HepG2 (cell line): Measurements from ENCODE around the gene PTPRM. TPM values are rescaled to one million over a fixed set of nuclear protein-coding genes. Genes with fewer than 3 reads are reported as not detected.

Source experiments
- ATAC-seq: fragments of 200-7000 bp; cut with Tn5 transposase; 3 replicates; pipeline ENCODE4 v1.9.1; 2020; ENCODE audit warnings: mild to moderate bottlenecking, moderate library complexity
- BruUV-seq: library from RNA; stranded (reverse); fragments of 400-500 nt; replicated peaks from 2 replicates; lab custom pipeline; 2021; lab: Mats Ljungman, UMichigan
- CTCF ChIA-PET: fragments of 300-600 bp; formaldehyde crosslinking; extraction: SDS; loops from one replicate; lab custom pipeline; 2021; ENCODE audit warnings: low total read pairs, inconsistent platforms, low intra/inter-chr PET ratio; lab: Yijun Ruan, JAX
- POLR2A ChIA-PET: fragments of 350-600 bp; sonication (Branson Sonifier 250); formaldehyde crosslinking; loops from one replicate; lab custom pipeline; 2020; ENCODE audit warnings: antibody characterized with exemption, inconsistent platforms; lab: Yijun Ruan, JAX
- DNase-seq: peaks from one replicate; pipeline ENCODE4 v3.0.0-alpha.2; 2015; ENCODE audit warnings: low spot score
- FAIRE-seq: peaks from 3 replicates; lab custom pipeline; 2011; peaks lifted over from hg19 to GRCh38; lab: Jason Lieb, UNC
- H2AFZ ChIP-seq: one replicate; pipeline ENCODE4 v1.6.1; 2011; ENCODE audit warnings: low read length, inconsistent platforms
- H3K27ac ChIP-seq: fragments of 300-600 bp; 3 replicates; pipeline ENCODE4 v1.8.0; 2011; ENCODE audit warnings: mixed run types, mild to moderate bottlenecking, mixed read lengths, low read length, inconsistent platforms; ENCODE audit not compliant: insufficient read depth; ENCODE audit errors: extremely low read length
- H3K27me3 ChIP-seq, 2 experiments: fragments of 200-600 bp in 1 of 2; 2 replicates in 1 of 2; 3 replicates in 1 of 2; pipeline versions ENCODE4 v1.6.0 to v1.8.0; 2011; ENCODE audit warnings: low read length in 2 of 2, mild to moderate bottlenecking in 2 of 2, moderate library complexity in 2 of 2, inconsistent platforms in 1 of 2; ENCODE audit not compliant: insufficient read depth in 2 of 2, control insufficient read depth in 1 of 2
- H3K36me3 ChIP-seq, 2 experiments: fragments of 200-600 bp in 1 of 2; replicated peaks in 1 of 2; 2 replicates in 1 of 2; 3 replicates in 1 of 2; pipeline versions ENCODE4 v1.5.1 to v1.8.0; 2011; ENCODE audit warnings: low read length in 2 of 2, inconsistent platforms in 1 of 2; ENCODE audit not compliant: insufficient read depth in 2 of 2, control insufficient read depth in 1 of 2
- H3K4me1 ChIP-seq: 2 replicates; pipeline ENCODE4 v1.5.1; 2012; ENCODE audit warnings: low read length, inconsistent platforms; ENCODE audit not compliant: insufficient read depth
- H3K4me2 ChIP-seq: 2 replicates; pipeline ENCODE4 v1.6.0; 2011; ENCODE audit warnings: low read depth, low read length, inconsistent platforms
- H3K4me3 ChIP-seq, 3 experiments: fragments of 200-600 bp in 1 of 3; sonication (generic), shearing (Covaris generic) in 1 of 3; replicated peaks in 1 of 3; 2 replicates each; pipeline ENCODE4 v1.5.1; 2011 to 2016; ENCODE audit warnings: low read length in 3 of 3, inconsistent platforms in 2 of 3, low read depth in 2 of 3, mild to moderate bottlenecking in 2 of 3, control low read depth in 1 of 3, mixed read lengths in 1 of 3; ENCODE audit not compliant: insufficient read depth in 1 of 3
- H3K79me2 ChIP-seq: one replicate; pipeline ENCODE4 v1.6.1; 2011; ENCODE audit warnings: low read length, inconsistent platforms; ENCODE audit not compliant: insufficient read depth
- H3K9ac ChIP-seq: 2 replicates; pipeline ENCODE4 v1.6.0; 2011; ENCODE audit warnings: mild to moderate bottlenecking, low read depth, low read length, inconsistent platforms; ENCODE audit not compliant: insufficient read depth
- H3K9me3 ChIP-seq: 2 replicates; pipeline ENCODE4 v1.5.1; 2012; ENCODE audit warnings: mild to moderate bottlenecking, low read length
- H4K20me1 ChIP-seq: 2 replicates; pipeline ENCODE4 v1.6.0; 2011; ENCODE audit warnings: inconsistent platforms, mild to moderate bottlenecking, low read length, moderate library complexity; ENCODE audit not compliant: insufficient read depth
- AHDC1 ChIP-seq: sonication (generic); formaldehyde crosslinking; IDR thresholded peaks from 2 replicates; pipeline ENCODE4 v1.5.1; 2020; ENCODE audit warnings: mild to moderate bottlenecking, missing genetic modification reagents, borderline replicate concordance
- BRF2 ChIP-seq: sonication (generic); formaldehyde crosslinking; IDR thresholded peaks from 2 replicates; pipeline ENCODE4 v1.8.1; 2022; ENCODE audit warnings: mild to moderate bottlenecking, missing genetic modification reagents
- MED13 ChIP-seq: sonication (generic); formaldehyde crosslinking; IDR thresholded peaks from 2 replicates; pipeline ENCODE4 v1.5.0; 2020; ENCODE audit warnings: missing genetic modification reagents
- MLX ChIP-seq: IDR thresholded peaks from 2 replicates; pipeline ENCODE4 v1.6.1; 2016
- NFKBIZ ChIP-seq: IDR thresholded peaks from 2 replicates; pipeline ENCODE4 v1.6.1; 2018; ENCODE audit warnings: missing genetic modification reagents, missing compliant biosample characterization
- NR2F1 ChIP-seq, 2 experiments: fragments of 450-650 bp in 1 of 2; formaldehyde crosslinking in 1 of 2; IDR thresholded peaks; 2 replicates each; pipeline versions ENCODE4 v1.5.0 to v1.6.1; 2016 to 2020; ENCODE audit warnings: mild to moderate bottlenecking in 1 of 2, missing compliant biosample characterization in 1 of 2, missing genetic modification reagents in 1 of 2, moderate library complexity in 1 of 2
- RBM39 ChIP-seq: fragments of 200-400 bp; formaldehyde crosslinking; IDR thresholded peaks from one replicate; pipeline ENCODE4 v1.6.1; 2018; ENCODE audit warnings: antibody characterized with exemption, mild to moderate bottlenecking, low read depth, low read length; ENCODE audit not compliant: poor library complexity, severe bottlenecking
- ZNF121 ChIP-seq: sonication (generic); formaldehyde crosslinking; IDR thresholded peaks from 2 replicates; pipeline ENCODE4 v1.5.0; 2020; ENCODE audit warnings: mild to moderate bottlenecking, missing genetic modification reagents
- ZNF281 ChIP-seq: sonication (generic); formaldehyde crosslinking; IDR thresholded peaks from 2 replicates; pipeline ENCODE4 v1.4.0; 2020; ENCODE audit warnings: missing genetic modification reagents, borderline replicate concordance
- ZNF644 ChIP-seq: IDR thresholded peaks from 2 replicates; pipeline ENCODE4 v1.6.1; 2016; ENCODE audit warnings: low read depth
- ZSCAN9 ChIP-seq: IDR thresholded peaks from 2 replicates; pipeline ENCODE4 v1.6.1; 2016; ENCODE audit warnings: borderline replicate concordance
- WGBS: methylation state at CpG from one replicate; pipeline ENCODE4 v1.1.6; 2017; ENCODE audit warnings: low lambda C conversion rate; 5-methylcytosine and 5-hydroxymethylcytosine counted together
- in situ Hi-C: cut with HindIII; loops from 2 replicates; pipeline ENCODE4 v1.10.0; 2017; ENCODE audit warnings: low pct_unique_long_range_greater_than_20kb; ENCODE audit not compliant: extremely low pct_ligation_motif_present
- intact Hi-C: fragments of 100-400 bp; cut with micrococcal nuclease; formaldehyde crosslinking; loops from one replicate; pipeline ENCODE4 v1.10.0; 2022; ENCODE audit not compliant: unreplicated experiment
- polyA plus RNA-seq, 8 experiments: library from polyadenylated mRNA; depleted of rRNA in 3 of 8; stranded (reverse) in 7 of 8; unstranded in 1 of 8; fragments of >200 nt; fragmentation: Illumina TruSeq in 4 of 8; extraction: Trizol in 4 of 8; gene quantifications; 2 replicates each; pipeline versions ENCODE4 v1.2.1 to v1.2.3, GENCODE V29; 2011 to 2016; ENCODE audit warnings: low read depth in 4 of 8, missing spikeins in 1 of 8, mixed read lengths in 1 of 8; ENCODE audit not compliant: insufficient read depth in 1 of 8
- total RNA-seq, 5 experiments: library from RNA; depleted of rRNA; stranded (reverse); fragments of >200 nt; fragmentation: Illumina TruSeq; extraction: Trizol; gene quantifications; 2 replicates each; pipeline ENCODE4 v1.2.3, GENCODE V29; 2016; ENCODE audit warnings: low read depth in 1 of 5

The PTPRM gene
- total and polyA plus RNA-seq, 2 of the 13 experiments (the other 11 are each of a cell fraction or from before 2014, with no cell fraction given) = 12.6 to 108 TPM

- TF ChIP-seq MED13 (CRISPR knock-in tag) = no peak
- no peak for TF ChIP-seq MLX
- TF ChIP-seq ZNF281 (CRISPR knock-in tag) = no peak
Observed at GRCh38 chr18:7568426-7568825, 1.3 kb downstream of the PTPRM start (continued).

- WGBS = 83% methylated on average over 2 of the region's 2 CpGs
- in situ Hi-C loops (no loop called here), intact Hi-C loops (loop anchor here (10.0 kb wide), 1 partner anchor 353 kb away; no protein-coding TSS in a partner anchor)
- H3K4me3 ChIP-seq = no peak overlapping the region
- no peaks in the 10 kb centered on the region for H4K20me1 ChIP-seq
- H3K27me3 ChIP-seq = no peaks in the 10 kb centered on the region
- ATAC-seq = no peak
- no peak overlapping the region for H2AFZ ChIP-seq
- H3K9ac ChIP-seq = no peak overlapping the region
- ChIA-PET POLR2A (no interaction called here), CTCF (no interaction called here)
- H3K4me1 ChIP-seq = peaks cover 58% of the 10 kb centered on the region
- FAIRE-seq = no peak
- no TSS peak for BruUV-seq
- no peak overlapping the region for H3K27ac ChIP-seq
- no peak for DNase-seq
- peaks cover 62% of the 10 kb centered on the region for H3K79me2 ChIP-seq
- H3K36me3 ChIP-seq = no peaks in the 10 kb centered on the region
- no peak overlapping the region for H3K4me2 ChIP-seq
- H3K9me3 ChIP-seq = no peaks in the 10 kb centered on the region
- TF ChIP-seq ZSCAN9 (CRISPR knock-in tag) (no peak), NR2F1 (CRISPR knock-in tag; IDR thresholded peaks at IDR 0.05) (no peak), AHDC1 (CRISPR knock-in tag) (no peak), ZNF644 (CRISPR knock-in tag) (no peak), ZNF121 (no peak), NFKBIZ (CRISPR knock-in tag) (no peak), BRF2 (CRISPR knock-in tag) (no peak), RBM39 (no peak)
Observed at GRCh38 chr18:7571626-7572025, 4.5 kb downstream of the PTPRM start.
